Activated gamma-delta T cell treated with anti-CD3 and anti-CD28 coated beads, Interleukin-2, amount 50 U/mL, for 16 hours (primary cell): Measurements from ENCODE around the gene PMEPA1.
"Not testable (repeated sequence)": the region's sequence is repeated elsewhere in the genome, so short reads cannot be mapped to it uniquely, and the experiment has no call there.

ENCODE experiments used
- DNase-seq: peaks from one replicate; pipeline ENCODE4 v3.0.0-alpha.2; 2020; ENCODE audit warnings: low read depth

Gene PMEPA1

DNA sequence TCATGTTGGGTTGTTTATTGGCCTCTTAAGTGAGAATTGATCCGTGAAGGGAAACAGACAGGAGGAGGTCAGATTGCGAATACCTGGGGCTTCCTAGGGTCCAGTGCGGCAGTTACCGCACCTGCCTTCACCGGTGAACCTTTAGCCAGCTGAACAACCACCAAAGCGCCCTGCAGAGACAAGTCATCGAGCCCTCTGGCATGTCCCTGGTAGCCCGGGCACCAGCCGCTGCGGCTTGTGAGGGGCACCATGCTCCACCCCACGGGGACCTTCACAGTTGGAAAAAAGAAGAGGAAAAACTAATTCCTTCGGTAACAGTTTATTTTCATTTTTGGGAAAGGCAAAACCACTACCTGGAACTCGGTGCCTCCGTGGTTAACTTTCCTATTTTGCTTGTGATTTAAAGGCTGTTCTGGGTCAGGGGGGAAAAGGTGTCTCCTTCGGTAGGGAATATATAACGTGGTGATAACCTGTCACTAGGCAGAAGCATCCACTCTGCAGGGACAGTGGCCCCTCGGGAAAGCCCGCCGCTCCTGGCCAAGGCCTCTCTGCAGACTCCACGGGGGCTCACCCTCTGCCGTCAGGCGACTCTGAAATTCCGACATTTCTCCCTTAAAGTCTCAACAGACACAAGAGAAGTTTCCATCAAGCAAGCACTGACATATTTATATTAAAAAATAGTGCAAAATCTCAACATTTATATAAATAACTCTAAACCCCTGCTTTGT, 58.9 kb downstream of the PMEPA1 start:
- no peak for DNase-seq

DNA sequence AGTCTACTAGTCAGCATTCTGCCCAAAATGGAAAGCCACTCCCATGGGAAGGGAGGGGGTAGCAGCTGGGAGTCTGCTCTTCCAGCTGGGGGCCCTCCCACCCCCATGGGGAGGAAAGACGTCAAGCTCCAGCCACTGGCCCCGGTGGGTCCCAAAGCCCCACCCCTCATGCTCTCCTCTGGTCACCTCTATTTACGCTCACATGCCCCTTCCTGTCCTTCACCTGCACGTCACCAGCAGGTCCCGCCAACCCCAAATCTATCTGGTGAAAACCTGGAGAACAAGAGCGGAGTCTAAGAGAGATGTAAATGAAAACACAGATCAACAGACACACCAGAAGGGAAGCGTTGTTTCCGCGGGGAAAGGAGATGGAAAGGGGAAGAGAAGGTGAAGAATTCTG, 59.5 kb downstream of the PMEPA1 start:
- DNase-seq = no peak

DNA sequence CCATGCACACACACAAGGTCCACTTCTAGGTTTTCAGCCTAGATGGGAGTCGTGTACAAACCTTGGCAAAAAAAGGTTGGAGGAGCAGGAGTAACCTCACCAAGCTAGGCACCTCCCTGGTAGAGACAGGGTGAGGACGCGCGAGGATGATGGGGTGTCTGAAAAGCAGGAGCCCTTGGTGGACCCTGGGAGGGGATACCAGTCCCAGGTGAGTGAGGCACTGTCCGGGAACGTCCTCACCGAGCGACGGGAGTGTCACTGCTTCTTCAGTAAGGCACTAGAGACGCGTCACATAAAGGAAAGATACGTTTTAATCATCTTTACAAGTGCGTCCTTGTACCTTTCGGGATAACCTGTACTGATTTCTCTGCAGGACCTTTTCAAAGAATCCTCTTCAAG, 60.2 kb downstream of the PMEPA1 start:
- no peak for DNase-seq

DNA sequence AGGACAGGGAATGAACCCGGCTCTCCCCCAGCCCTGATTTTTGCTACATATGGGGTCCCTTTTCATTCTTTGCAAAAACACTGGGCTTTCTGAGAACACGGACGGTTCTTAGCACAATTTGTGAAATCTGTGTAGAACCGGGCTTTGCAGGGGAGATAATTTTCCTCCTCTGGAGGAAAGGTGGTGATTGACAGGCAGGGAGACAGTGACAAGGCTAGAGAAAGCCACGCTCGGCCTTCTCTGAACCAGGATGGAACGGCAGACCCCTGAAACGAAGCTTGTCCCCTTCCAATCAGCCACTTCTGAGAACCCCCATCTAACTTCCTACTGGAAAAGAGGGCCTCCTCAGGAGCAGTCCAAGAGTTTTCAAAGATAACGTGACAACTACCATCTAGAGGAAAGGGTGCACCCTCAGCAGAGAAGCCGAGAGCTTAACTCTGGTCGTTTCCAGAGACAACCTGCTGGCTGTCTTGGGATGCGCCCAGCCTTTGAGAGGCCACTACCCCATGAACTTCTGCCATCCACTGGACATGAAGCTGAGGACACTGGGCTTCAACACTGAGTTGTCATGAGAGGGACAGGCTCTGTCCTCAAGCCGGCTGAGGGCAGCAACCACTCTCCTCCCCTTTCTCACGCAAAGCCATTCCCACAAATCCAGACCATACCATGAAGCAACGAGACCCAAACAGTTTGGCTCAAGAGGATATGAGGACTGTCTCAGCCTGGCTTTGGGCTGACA, 60.8 kb downstream of the PMEPA1 start:
- DNase-seq = no peak

DNA sequence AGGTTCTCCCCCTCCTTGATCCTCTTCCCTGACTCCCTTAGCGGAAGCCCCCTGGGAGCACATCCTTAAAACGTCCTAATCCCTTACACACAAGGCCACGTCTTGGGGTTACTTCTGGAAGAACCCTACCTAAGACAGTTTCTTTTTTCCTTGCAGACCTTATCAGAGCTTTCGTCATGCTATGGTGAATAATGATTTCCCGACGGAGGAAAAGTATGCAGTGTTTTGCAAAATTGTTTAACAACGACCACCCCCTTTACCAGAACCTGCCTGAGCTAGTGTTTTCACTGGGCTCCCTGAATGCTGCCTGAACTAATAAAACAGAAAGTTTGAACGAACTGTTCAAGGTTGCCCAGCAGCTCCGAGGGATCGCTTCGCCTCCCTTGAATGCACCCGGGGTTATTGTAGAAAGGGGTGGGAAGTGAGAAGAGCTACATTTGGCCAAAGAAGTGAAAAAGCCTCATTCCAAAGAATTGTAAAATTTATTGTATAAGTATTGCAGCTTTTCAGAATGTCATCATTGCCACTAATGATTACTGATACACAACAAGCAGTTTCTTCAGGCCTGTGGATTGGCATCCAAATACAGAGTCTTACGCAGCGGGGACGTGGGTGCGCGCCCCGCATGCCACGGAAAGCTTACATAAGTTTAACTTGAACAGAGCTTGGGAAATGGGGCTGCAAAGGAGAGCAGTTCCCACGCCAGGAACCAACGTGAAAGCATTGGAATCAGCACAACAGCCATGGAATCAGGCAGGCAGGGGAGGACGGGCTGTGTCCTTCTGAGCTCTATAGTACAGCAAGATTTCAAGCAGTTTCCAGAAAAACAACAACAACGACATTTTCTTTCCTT, 61.7 kb downstream of the PMEPA1 start:
- DNase-seq = no peak

DNA sequence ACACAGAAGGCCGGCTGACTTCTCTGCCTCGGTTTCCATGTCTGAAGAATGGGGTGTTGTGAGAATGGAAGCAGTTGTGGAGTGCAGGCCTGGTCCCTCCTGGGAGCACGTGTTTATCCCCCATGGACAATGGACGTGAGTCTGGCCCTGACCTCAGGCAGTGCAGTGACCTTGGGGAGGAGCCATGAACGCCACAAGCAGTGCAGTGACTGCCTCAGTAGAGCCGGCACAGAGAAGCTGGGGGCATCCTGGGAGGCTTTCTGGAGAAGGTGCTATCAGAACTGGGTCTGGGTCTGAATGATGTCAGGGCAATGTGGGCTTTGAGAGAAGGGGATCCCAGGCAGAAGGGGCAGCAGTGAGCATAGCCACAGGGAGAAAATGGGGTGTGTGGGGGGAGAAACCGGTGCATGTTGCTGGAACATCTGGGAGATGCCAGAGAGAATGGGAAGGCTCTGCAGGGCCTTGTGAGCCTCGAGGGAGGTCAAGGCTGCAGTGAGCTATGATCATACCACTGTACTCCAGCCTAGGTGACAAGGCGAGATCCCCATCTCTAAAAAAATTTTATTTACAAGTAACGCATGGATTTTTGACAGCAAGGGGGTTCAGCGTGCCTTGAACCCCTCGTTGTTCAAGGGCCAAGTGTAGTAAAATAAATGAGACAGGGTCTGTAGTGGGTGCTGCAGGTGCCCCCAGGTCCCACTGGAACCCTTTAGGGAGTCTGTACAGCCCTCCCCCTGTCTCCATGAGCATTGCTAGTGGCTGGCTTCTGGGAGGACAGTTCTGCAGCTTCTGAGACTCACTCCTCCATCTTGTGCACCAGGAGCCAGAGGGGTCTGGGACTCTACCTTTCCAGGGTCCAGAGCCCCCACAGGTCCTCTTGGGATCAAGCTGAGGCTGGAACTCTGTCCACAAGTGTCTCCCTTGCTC, 62.5 kb downstream of the PMEPA1 start:
- no peak for DNase-seq

DNA sequence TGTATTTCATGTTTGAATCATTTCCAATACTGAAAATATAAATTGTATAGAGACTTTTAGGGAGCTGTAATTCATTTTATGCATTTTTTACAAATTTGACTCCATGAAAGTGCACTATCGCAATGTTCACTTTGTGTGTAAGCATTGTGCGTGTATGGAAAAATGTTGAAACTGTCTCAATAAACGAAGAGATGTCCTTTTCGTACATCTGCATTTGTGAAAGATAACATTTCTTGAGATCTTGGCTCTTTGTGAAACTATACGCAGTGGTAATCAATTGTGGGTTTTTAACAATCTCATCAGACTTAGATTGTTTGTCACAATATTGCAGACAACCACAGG, 70.9 kb downstream of the PMEPA1 start:
- DNase-seq = no peak

DNA sequence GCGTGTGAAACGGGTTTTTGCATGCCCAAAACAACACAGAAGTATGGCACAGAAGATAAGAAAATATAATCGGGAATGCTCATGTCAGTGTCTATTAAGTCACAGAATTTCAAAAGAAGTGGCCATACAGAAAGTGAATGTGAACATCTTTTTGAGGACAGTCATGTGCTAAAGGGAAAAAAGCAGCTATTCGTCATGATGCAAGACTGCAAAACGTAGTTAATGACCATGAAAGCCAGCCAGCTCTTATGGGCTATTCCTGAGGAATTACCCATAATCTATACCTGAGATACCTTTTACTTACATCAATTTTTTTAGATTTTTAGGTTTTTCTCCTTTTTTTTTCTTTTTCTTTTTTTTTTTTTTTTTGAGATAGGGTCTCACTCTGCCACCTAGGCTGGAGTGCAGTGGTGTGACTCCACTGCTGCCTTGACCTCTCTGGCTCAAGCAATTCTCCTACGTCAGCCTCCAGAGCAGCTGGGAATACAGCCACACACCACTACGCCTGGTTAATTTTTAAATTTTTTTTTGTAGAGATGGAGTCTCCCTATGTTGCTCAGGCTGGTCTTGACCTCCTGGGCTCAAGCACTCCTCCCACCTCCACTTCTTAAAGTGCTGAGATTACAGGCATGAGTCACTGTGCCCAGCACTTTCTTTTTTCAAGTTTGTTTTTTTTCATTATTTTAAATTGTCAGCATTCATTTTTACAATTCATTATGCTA, 71.5 kb downstream of the PMEPA1 start:
- no peak for DNase-seq

DNA sequence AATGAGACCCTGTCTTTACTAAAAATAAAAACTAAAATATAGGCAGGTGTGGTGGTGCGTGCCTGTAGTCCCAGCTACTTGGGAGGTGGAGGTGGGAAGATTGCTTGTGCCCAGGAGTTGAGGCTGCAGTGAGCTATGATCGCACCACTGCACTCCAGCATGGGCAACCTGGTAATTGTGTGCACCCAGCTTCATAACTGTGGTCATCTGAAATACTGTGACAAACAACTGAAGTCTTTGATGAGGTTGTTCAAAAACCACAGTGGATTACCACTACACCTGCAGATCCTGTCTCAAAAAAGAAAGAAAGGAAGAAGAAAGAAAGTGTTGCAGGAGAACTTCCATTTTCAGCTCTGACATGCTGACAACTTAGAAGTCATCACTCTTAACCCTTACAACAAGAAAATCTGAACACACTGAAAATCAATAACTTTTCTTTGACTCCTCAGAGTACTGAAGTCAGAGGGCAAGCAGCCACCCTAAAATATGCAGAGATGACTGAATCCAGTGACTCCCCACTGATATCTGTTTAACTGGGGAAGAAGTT, 75.8 kb downstream of the PMEPA1 start:
- no peak for DNase-seq

DNA sequence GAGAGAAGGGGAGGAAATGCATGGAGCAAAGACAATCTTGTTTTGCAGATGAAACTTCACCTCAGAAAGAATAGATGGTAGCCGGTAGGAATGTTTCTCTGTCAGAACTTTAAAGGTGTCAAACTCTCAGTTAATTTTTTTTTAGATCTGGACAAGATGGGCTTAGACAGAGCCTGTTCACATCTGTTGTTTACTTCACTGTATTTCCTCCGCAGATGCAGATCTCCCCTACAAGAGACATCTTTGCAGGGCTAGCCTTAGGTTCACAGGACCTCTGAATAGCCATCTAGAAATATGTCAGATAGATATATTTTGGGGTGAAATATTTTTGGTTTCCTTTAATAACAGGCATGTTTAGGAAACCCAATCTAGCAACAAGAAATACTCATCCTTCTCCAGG, 77.5 kb downstream of the PMEPA1 start:
- no peak for DNase-seq

DNA sequence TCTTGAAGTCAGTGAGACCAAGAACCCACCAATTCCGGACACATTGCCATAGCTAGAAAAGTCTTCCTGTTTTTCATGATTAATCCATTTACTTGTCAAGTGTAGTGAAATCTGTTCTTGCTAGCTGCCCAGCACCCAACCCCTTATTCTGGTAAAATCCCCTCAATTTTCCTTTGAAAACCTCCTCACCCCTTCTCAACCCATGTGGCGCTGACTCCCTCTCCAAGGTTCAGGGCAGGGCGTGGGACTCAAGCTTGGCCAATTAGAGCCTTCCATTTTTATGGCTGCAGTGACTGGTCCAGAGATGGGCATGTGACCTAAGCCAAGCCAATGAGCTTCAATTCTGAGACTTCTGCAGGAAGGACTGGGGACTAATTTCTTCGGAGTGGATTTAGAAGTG, 79.8 kb downstream of the PMEPA1 start:
- DNase-seq = no peak

DNA sequence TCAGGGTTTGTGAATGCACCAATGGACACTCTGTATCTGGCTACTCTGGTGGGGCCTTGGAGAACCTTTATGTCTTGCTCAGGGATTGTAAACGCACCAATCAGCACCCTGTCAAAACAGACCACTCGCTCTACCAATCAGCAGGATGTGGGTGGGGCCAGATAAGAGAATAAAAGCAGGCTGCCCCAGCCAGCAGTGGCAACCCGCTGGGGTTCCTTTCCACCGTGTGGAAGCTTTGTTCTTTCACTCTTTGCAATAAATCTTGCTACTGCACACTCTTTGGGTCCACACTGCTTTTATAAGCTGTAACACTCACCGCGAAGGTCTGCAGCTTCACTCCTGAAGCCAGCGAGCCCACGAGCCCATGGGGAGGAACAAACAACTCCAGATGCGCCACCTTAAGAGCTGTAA, 80.3 kb downstream of the PMEPA1 start:
- DNase-seq = not testable (repeated sequence)

DNA sequence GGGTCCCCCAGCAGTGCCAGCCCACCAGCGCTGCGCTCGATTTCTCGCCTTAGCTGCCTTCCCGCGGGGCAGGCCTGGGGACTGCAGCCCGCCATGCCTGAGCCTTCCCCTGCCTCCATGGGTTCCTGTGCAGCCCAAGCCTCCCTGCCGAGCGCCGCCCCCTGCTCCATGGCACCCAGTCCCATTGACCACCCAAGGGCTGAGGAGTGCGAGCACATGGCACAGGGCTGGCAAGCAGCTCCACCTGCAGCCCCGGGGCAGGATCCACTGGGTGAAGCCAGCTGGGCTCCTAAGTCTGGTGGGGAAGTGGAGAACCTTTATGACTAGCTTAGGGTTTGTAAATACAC, 80.9 kb downstream of the PMEPA1 start:
- not testable (repeated sequence) for DNase-seq

DNA sequence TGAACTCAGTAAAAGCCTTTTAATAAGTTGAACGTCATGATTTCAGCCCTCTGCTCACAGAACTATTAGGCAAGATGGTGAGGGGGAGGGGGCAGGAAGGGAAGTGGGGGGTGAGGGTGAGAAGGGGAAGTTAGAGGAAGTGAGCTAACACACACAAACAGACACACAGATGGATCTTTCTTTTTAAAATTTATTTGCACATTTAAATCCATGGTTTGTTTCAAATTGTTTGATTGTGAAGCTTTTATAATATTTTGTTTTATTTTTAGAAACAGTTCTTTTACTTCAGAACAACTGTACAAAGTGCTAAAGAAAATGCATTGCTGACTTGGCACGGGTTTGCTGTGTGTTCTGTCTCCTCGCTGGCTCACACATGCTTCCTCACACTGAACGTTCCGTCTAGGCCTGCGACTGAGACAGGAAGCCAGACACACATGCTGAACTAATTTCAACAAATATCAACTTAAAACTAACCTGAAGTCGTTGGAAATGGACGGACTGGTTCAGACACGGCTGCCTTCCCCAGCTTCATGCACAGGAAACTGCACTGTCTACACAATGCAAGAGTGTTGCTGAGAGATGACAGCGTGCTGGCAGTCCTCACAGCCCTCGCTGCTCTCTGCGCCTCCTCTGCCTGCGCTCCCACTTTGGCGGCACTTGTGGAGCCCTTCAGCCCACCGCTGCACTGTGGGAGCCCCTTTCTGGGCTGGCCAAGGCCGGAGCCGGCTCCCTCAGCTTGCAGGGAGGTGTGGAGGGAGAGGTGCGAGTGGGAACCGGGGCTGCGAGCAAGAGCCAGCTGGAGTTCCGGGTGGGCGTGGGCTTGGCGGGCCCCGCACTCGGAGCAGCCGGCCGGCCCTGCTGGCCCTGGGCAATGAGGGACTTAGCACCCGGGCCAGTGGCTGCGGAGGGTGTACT, 81.5 kb downstream of the PMEPA1 start:
- DNase-seq = no peak

DNA sequence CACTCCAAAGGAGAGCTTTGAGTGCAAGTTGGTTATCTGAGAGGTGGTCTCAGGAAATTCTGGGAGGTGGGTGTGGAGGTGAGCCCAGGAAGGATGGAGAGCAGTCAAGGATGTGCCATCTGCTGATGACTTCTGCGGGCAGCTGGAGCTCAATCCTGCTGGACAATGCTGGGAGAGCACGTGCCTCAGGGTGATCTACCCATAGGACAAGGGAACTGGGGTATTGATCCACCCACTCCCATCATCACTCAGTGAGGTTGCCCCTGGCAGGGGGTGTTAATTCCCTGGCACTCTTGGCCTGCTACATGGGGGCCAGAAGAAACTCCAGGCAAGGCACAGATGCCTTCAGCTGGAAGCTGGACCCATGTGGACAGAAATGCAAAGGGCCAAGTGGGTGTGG, 82.5 kb downstream of the PMEPA1 start:
- no peak for DNase-seq

DNA sequence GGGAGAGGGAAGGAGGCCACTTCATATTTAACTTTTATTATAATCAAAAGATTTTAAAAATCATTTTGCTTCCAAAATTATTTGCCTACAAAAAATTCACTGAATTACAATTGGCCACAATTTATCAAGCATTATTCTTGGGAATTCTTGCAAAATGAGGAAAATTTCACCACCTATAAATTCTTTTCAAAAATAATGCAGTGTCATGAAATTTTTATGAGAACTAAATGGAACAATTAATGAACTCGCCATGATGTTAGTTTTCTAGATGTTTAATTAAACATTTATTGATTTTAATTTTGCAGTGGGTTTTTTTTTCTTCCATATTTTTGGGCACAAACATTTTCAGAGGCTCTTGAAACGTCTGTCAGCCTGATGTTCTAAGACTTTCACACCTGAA, 83.8 kb downstream of the PMEPA1 start:
- DNase-seq = no peak

DNA sequence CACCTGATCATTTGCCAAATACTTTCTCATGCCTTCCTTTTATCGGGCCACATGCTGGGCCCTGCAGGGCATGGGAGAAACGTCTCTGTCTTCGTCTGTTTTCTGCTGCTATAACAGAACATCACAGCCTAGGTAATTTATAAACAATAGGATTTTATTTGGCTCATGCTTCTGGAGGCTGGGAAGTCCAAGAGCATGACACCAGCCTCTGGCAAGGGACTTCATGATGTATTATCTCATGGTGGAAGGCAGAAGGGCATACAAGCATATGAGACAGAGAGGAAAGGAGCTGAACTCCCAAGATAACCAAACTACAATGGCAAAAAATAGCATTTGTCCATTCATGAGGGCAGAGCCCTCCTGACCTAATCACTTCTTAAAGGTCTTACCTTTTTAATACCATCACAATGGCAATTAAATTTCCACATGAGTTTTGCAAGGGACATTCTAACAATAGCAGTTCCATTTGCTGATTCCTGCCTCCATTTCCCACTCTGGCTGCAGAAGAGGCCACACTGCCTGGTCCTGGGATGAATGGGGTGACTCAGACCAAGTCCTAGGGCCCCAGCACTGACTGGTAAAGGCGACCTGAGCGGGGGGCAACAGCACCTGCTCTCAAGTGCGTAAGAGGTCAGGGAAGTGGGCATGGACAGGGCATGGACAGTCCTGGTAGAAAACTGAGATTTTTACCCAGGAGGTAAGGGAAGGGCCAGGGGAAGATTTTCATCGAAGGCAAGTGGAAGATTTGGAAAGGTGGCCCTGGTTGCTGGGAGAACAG, 84.4 kb downstream of the PMEPA1 start:
- DNase-seq = no peak

DNA sequence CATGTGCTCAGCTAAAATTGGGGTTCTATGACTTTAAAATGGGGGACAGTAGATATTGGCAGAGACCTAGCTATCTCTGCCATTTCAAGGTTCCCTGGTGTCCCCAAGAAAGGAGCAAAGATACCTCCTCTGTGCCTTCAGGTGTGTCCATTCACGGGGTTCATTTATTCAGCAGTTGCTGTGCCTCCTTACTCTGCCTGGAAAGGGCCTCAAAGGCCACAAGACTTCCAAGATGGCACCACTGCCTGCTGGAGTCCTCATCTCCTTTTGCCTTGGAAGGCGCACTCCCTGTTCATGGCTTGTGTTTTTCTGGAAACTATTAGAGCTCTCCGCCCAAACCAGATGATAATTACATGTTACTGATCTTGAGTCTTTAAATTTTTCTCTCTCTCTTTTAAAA, 85.7 kb downstream of the PMEPA1 start:
- no peak for DNase-seq
